NCI-H69 (cell line): ENCODE data around the gene PDE4B.
A peak's percentile ranks its signal among the peaks of the same experiment; 100 is the strongest.
"Not testable (repeated sequence)": the region's sequence is repeated elsewhere in the genome, so short reads cannot be mapped to it uniquely, and the experiment has no call there.

Experiments
- DNase-seq: peaks from one replicate; lab custom pipeline; 2025; lab: John Stamatoyannopoulos, UW

The PDE4B gene

GRCh38 chr1:66394603-66395002 is 601.9 kb downstream of the PDE4B start:
- DNase-seq, result no peak

- DNase-seq, result no peak
These were observed 602.7 kb downstream of the PDE4B start for GRCh38 chr1:66395202-66396061.

GRCh38 chr1:66396212-66396890 is 603.7 kb downstream of the PDE4B start:
- no peak for DNase-seq

- DNase-seq, result no peak
These were observed 604.5 kb downstream of the PDE4B start for GRCh38 chr1:66397192-66397591.

GRCh38 chr1:66399888-66400529 is 607.3 kb downstream of the PDE4B start:
- no peak for DNase-seq

- DNase-seq, result no peak
These were observed 608.0 kb downstream of the PDE4B start for GRCh38 chr1:66400660-66401059.

- DNase-seq, result no peak
These were observed 608.5 kb downstream of the PDE4B start for GRCh38 chr1:66401244-66401643.

GRCh38 chr1:66402194-66402593 is 609.5 kb downstream of the PDE4B start:
- peak; percentile 40 for DNase-seq

GRCh38 chr1:66403007-66403731 is 610.5 kb downstream of the PDE4B start:
- no peak for DNase-seq

- DNase-seq, result no peak
These were observed 612.4 kb downstream of the PDE4B start for GRCh38 chr1:66405061-66405460.

GRCh38 chr1:66411449-66411848 is 618.8 kb downstream of the PDE4B start:
- not testable (repeated sequence) for DNase-seq

- no peak for DNase-seq
These were observed 620.0 kb downstream of the PDE4B start for GRCh38 chr1:66412704-66413103.

- DNase-seq, result no peak
These were observed 620.6 kb downstream of the PDE4B start for GRCh38 chr1:66413136-66413837.

- no peak for DNase-seq
These were observed 621.1 kb downstream of the PDE4B start for GRCh38 chr1:66413838-66414175.

GRCh38 chr1:66415281-66415680 is 622.6 kb downstream of the PDE4B start:
- DNase-seq, result no peak

- no peak for DNase-seq
These were observed 623.2 kb downstream of the PDE4B start for GRCh38 chr1:66415866-66416265.

- no peak for DNase-seq
These were observed 623.6 kb downstream of the PDE4B start for GRCh38 chr1:66416295-66416694.

GRCh38 chr1:66418021-66418420 is 625.3 kb downstream of the PDE4B start:
- DNase-seq, result no peak

- DNase-seq, result not testable (repeated sequence)
These were observed 627.5 kb downstream of the PDE4B start for GRCh38 chr1:66420171-66420570.

- not testable (repeated sequence) for DNase-seq
These were observed 628.2 kb downstream of the PDE4B start for GRCh38 chr1:66420906-66421305.

GRCh38 chr1:66422804-66423203 is 630.1 kb downstream of the PDE4B start:
- DNase-seq, result no peak
